GM12891 (cell line): ENCODE measurements around the gene FITM1.
A peak's percentile ranks its signal among the peaks of the same experiment; 100 is the strongest.

Source experiments
- DNase-seq: peaks from one replicate; pipeline ENCODE4 v3.0.0; 2011; ENCODE audit warnings: low spot score; ENCODE audit not compliant: insufficient read length
- FAIRE-seq: peaks from 2 replicates; lab custom pipeline; 2011; peaks lifted over from hg19 to GRCh38; lab: Jason Lieb, UNC
- PAX5 ChIP-seq: IDR thresholded peaks from 2 replicates; pipeline ENCODE4 v1.6.1; 2011; ENCODE audit warnings: low read length, moderate library complexity, mild to moderate bottlenecking; ENCODE audit not compliant: insufficient read depth, severe bottlenecking
- POLR2A ChIP-seq: IDR thresholded peaks from 2 replicates; pipeline ENCODE4 v1.6.1; 2011; ENCODE audit warnings: low read depth, low read length, control low read depth
- POLR2AphosphoS5 ChIP-seq: IDR thresholded peaks from 2 replicates; pipeline ENCODE4 v1.6.1; 2011; ENCODE audit warnings: low read depth, low read length, control low read depth
- POU2F2 ChIP-seq: IDR thresholded peaks from 2 replicates; pipeline ENCODE4 v1.6.1; 2011; ENCODE audit warnings: low read depth, mild to moderate bottlenecking, control low read depth, low read length, moderate library complexity
- SPI1 ChIP-seq: IDR thresholded peaks from 2 replicates; pipeline ENCODE4 v1.6.1; 2011; ENCODE audit warnings: low read depth, low read length, control low read depth
- TAF1 ChIP-seq: IDR thresholded peaks from 2 replicates; pipeline ENCODE4 v1.6.1; 2011; ENCODE audit warnings: low read depth, low read length, control low read depth

Gene FITM1

DNA sequence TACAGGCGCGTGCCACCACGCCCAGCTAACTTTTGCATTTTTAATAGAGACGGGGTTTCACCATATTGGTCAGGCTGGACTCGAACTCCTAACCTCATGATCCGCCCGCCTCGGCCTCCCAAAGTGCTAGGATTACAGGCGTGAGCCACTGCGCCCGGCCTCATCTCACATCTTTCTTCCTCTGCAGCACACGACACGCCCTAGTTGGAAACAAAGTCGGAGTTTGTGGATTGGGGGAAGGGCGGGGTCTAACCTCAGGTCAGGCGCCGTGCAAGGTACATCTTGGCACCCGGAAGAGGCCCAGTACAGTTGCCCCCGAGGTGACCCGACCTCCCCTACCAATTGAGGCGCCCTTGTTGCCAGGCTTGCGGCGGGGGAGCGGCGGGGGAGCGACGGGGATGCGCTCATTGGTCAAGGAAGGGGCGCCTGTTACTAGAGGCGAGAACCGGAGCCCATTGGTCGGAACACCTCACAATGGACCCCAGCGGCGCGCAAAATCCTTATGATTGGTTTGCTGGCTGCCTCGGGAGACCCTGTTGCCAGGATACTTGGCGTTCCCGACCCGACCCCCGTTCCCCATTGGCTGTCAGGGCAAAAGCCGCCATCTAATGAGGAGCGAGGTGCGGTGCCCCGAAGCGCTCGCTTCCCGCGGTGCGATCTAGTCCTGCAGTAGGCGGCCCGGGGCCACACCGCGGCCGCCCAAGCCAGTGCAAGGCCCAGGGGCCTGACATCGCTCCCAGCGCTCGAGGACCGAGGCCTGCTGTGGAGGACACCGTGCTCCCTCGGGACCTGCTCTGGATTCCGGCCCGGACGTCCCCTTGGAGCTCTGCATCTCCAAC is 41.2 kb downstream of the FITM1 start, which contains the start of gene REC8:
Gene REC8 (plus strand): TSS at position 659 of the 839 bp plus-strand sequence. CDS start 473 bp downstream, outside the sequence.
- peak; percentile 95 for DNase-seq
- TF ChIP-seq SPI1 = no peak
- TF ChIP-seq PAX5 = peak; percentile 47
- peak; percentile 85 for TF ChIP-seq POLR2A
- peak; percentile 92 for TF ChIP-seq POLR2AphosphoS5
- peak; percentile 77 for TF ChIP-seq POU2F2
- peak; percentile 34; the same call in 1 of the 2 replicates for TF ChIP-seq TAF1

DNA sequence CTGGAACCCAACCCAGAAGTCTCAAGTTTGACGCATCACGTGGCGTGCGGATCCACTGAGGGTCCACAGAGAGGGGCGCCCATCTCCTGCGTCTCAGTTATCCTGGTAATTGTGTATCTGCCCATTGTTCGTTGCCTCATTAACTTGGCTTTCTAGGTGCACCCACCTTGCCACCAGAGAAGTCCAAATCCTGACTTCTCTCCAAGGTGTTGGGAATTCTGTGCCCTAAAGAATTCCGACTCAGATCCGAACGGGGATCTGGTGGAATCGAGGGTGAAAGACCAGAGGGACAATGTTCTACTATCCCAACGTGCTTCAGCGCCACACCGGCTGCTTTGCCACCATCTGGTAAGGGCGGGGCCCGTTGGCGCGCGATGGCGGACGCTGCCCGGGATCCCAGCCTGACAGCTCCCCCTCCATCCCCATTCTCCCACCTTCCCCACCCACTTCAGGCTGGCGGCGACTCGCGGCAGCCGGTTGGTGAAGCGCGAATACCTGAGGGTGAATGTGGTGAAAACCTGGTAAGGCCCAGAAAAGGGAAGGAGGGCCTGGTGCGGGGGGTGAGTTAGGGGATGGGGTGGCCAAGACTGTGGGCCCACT is 41.9 kb downstream of the FITM1 start:
- TF ChIP-seq SPI1 (no peak), POLR2AphosphoS5 (no peak; the same call in 1 of the 2 replicates), PAX5 (no peak), TAF1 (no peak), POU2F2 (no peak)
- no peak for DNase-seq
- FAIRE-seq = peak; percentile 57

More for the DNA sequence above, 41.2 kb downstream of the FITM1 start, which contains the start of gene REC8:
- peak; percentile 94 for FAIRE-seq

GRCh38 chr14:24172871-24173281 is 42.4 kb downstream of the FITM1 start:
- FAIRE-seq (peak; percentile 20), DNase-seq (no peak)
- TF ChIP-seq TAF1 (no peak), POLR2A (0 out of 2 replicates have a peak, but pooled peaks have one; percentile 28)

DNA sequence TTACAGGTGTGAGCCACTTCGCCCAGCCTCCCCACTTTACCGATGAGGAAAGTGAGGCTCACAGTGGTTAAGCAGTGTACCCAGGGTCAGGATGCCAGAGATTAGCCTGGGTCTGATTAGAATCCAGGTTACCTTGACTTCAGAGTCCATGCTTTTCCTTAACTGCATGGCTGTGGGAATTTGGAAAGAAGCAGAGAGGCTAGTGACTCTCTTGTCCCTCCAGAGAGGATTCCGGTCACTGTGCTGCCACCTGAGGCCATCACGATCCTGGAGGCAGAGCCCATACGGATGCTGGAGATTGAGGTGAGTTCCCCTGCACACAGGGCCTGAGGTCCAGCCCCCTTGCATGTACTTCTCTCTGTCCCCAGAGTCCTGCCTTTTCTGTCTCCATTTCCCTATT is 46.1 kb downstream of the FITM1 start:
- FAIRE-seq (no peak), DNase-seq (no peak)
- TF ChIP-seq POLR2A (no peak), POLR2AphosphoS5 (peak; percentile 44; the same call in 1 of the 2 replicates)

GRCh38 chr14:24177041-24177825 is 46.8 kb downstream of the FITM1 start:
- no peak for DNase-seq
- TF ChIP-seq TAF1 (no peak), SPI1 (no peak), POLR2A (peak; percentile 64; the same call in 1 of the 2 replicates), POLR2AphosphoS5 (peak; percentile 62), PAX5 (no peak), POU2F2 (no peak)
- FAIRE-seq = no peak

DNA sequence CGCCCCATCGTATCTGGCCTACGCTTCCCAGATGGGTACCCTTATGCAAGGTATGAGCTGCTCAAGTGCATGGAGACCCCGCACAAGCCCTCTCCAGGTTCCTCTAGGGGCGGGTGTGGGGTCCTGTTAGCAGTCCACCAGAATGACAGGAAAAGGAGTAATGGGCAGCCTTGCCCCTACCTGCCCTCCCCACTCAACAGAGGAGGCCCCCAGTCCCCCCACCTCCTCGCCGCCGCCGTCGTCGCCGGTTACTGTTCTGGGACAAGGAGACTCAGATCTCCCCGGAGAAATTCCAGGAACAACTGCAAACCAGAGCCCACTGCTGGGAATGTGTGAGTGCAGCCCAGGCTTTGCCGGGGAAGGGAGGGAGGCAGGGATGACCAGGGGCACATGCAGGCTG is 47.4 kb downstream of the FITM1 start:
- no peak for DNase-seq
- FAIRE-seq = no peak
- TF ChIP-seq TAF1 (no peak), POU2F2 (peak; percentile 16; the same call in 1 of the 2 replicates), PAX5 (no peak)

- TF ChIP-seq POLR2AphosphoS5 (no peak), PAX5 (no peak), POU2F2 (no peak), SPI1 (no peak), POLR2A (peak; percentile 15; the same call in 1 of the 2 replicates), TAF1 (no peak)
- FAIRE-seq (no peak), DNase-seq (no peak)
These were observed 48.1 kb downstream of the FITM1 start for GRCh38 chr14:24178399-24179178.

GRCh38 chr14:24179294-24179960 is 49.0 kb downstream of the FITM1 start:
- FAIRE-seq = peak; percentile 48
- peak; percentile 32 for TF ChIP-seq POLR2AphosphoS5
- TF ChIP-seq PAX5 = no peak
- TF ChIP-seq TAF1 = no peak
- no peak for TF ChIP-seq SPI1
- TF ChIP-seq POLR2A = peak; percentile 55
- TF ChIP-seq POU2F2 = no peak

More at GRCh38 chr14:24179294-24179960, 49.0 kb downstream of the FITM1 start:
- DNase-seq = no peak
